ENCODE results near the gene CTNS.

GRCh38 chr17:3641717-3642486 is 5.3 kb downstream of the CTNS start:
- TF ChIP-seq REST (IDR thresholded peaks at IDR 0.05; ENCODE audit: low read depth) = no peak
- no peak for TF ChIP-seq NFIC (IDR thresholded peaks at IDR 0.05)
- TF ChIP-seq MAX (IDR thresholded peaks at IDR 0.05) = no peak
- TF ChIP-seq CEBPB (IDR thresholded peaks at IDR 0.05) = no peak
- no peak for TF ChIP-seq CREB1 (IDR thresholded peaks at IDR 0.05; ENCODE audit: low read depth)
- no peak for TF ChIP-seq YY1 (IDR thresholded peaks at IDR 0.05; ENCODE audit: low read depth)
